Ovary (tissue), 10 donors: ENCODE data around the gene MRPL55. TPM values are rescaled to one million over a fixed set of nuclear protein-coding genes. Genes with fewer than 3 reads are reported as not detected.
A peak's percentile ranks its signal among the peaks of the same experiment; 100 is the strongest.

ENCODE experiments used
- DNase-seq, 5 donors: peaks; one replicate each; pipeline ENCODE4 v3.0.0-alpha.2; 2019 to 2020
- H3K27ac ChIP-seq, 2 donors: fragments of 200-600 bp; one replicate each; pipeline versions ENCODE4 v1.5.1 to v1.8.0; 2019 to 2022
- H3K27me3 ChIP-seq: fragments of 200-600 bp; one replicate; pipeline ENCODE4 v1.8.0; 2022
- H3K36me3 ChIP-seq: fragments of 200-600 bp; sonication (generic); one replicate; pipeline ENCODE4 v1.5.1; 2019
- H3K4me1 ChIP-seq: one replicate; pipeline ENCODE4 v1.8.1; 2013; ENCODE audit warnings: mild to moderate bottlenecking, moderate library complexity; ENCODE audit not compliant: insufficient read depth
- H3K4me3 ChIP-seq: fragments of 200-600 bp; sonication (generic); one replicate; pipeline ENCODE4 v1.5.1; 2017
- H3K9me3 ChIP-seq, 2 donors: fragments of 200-600 bp in 1 of 2; sonication (generic) in 1 of 2; one replicate each; pipeline versions ENCODE4 v1.5.1 to v1.8.1; 2013 to 2019; ENCODE audit warnings: mild to moderate bottlenecking in 1 of 2, moderate library complexity in 1 of 2
- EP300 ChIP-seq: sonication (generic); formaldehyde crosslinking; IDR thresholded peaks from one replicate; pipeline ENCODE4 v1.6.1; 2017; ENCODE audit warnings: antibody characterized with exemption
- POLR2A ChIP-seq: fragments of 450-650 bp; IDR thresholded peaks from one replicate; pipeline ENCODE4 v1.6.1; 2017; ENCODE audit warnings: antibody characterized with exemption, mild to moderate bottlenecking, moderate library complexity
- WGBS, 3 donors: extraction: QIAGEN DNeasy Blood & Tissue Kit in 1 of 3; methylation state at CpG; one replicate each; pipeline versions ENCODE4 v1.1.5 to v1.1.7; 2013 to 2017; 5-methylcytosine and 5-hydroxymethylcytosine counted together
- intact Hi-C, 4 donors: fragments of 100-400 bp; cut with DNase I; formaldehyde crosslinking; loops; one replicate each; pipeline versions ENCODE4 v1.11.0 to v1.15.1; 2022 to 2023
- long read RNA-seq, 3 donors: library from polyadenylated mRNA in 2 of 3; unstranded in 2 of 3; transcript quantifications; one replicate each; pipeline ENCODE4 v2.0.0 and lab custom pipeline, GENCODE V29; 2021 to 2026
- polyA plus RNA-seq, 2 donors: library from polyadenylated mRNA; stranded (reverse); fragments of 200-250 nt in 1 of 2; fragments of 350-450 nt in 1 of 2; fragmentation: Illumina TruSeq in 1 of 2; extraction: RNeasy Lipid Tissue Mini Kit (QIAGEN cat#74804) in 1 of 2; gene quantifications; one replicate each; pipeline ENCODE4 v1.2.3, GENCODE V29; 2013 to 2014
- total RNA-seq, 7 donors: library from RNA; depleted of rRNA in 2 of 7; stranded (reverse); fragments of >200 nt in 2 of 7; fragmentation: NEBNext Ultra II Directional in 3 of 7; extraction: Animal tissue kit (Norgen Biotek cat#: 25700) in 3 of 7; gene quantifications; one replicate each; pipeline versions ENCODE4 v1.1.0 to v1.2.4, GENCODE V29; 2016 to 2023
- TF ChIP-seq, protein P1 (sequence below), 3 donors: fragments of 450-650 bp in 2 of 3; fragments of 200-600 bp in 1 of 3; IDR thresholded peaks; one replicate each; pipeline versions ENCODE4 v1.5.1 to v1.8.0; 2016 to 2022; ENCODE audit warnings: antibody characterized with exemption in 3 of 3, mild to moderate bottlenecking in 1 of 3
- donor health status: DM: no; HTN: no; CAD: no; lungs with moderate emphysema.
- donor health status: DM: no; HTN: no; CAD: no.
- donor health status: Bipolar disorder and iron deficiency.
- donor health status: DM: yes; HTN: yes; CAD: no.
- donor health status: DM: no; HTN: no; CAD: no.
- donor health status: DM: yes; HTN: yes; CAD: no.

Gene MRPL55
- 10 to 100 TPM; 36.4 to 98.5 (median 43.3) TPM for total RNA-seq
- polyA plus RNA-seq = 10 to 100 TPM; 14.6 to 87.5 TPM
- long read RNA-seq, donor 1, transcript MRPL55-207 (4 exons, 834 nt) = minor isoform, 7 of 53 reads
- long read RNA-seq, donor 1, transcript MRPL55-225 (2 exons, 848 nt) = major isoform, 14 of 53 reads
- long read RNA-seq, donor 1, partial matches to known transcripts = 2 of 53 reads
- long read RNA-seq, donor 1, other reads (novel, unspliced or antisense) = 22 of 53 reads
- long read RNA-seq, donor 2, transcript MRPL55-201 (5 exons, 632 nt) = minor isoform, 5 of 42 reads
- long read RNA-seq, donor 2, transcript MRPL55-204 (4 exons, 661 nt) = minor isoform, 9 of 42 reads
- long read RNA-seq, donor 2, transcript MRPL55-225 (2 exons, 848 nt) = minor isoform, 6 of 42 reads
- long read RNA-seq, donor 2, transcript MRPL55-217 (4 exons, 565 nt) = major isoform, 10 of 42 reads
- long read RNA-seq, donor 2, partial matches to known transcripts = 0 of 42 reads
- long read RNA-seq, donor 2, other reads (novel, unspliced or antisense) = 0 of 42 reads
- long read RNA-seq, donor 3, transcript MRPL55-225 (2 exons, 848 nt) = minor isoform, 6 of 36 reads
- long read RNA-seq, donor 3, transcript MRPL55-204 (4 exons, 661 nt) = major isoform, 7 of 36 reads
- long read RNA-seq, donor 3, partial matches to known transcripts = 2 of 36 reads
- long read RNA-seq, donor 3, other reads (novel, unspliced or antisense) = 12 of 36 reads

DNA sequence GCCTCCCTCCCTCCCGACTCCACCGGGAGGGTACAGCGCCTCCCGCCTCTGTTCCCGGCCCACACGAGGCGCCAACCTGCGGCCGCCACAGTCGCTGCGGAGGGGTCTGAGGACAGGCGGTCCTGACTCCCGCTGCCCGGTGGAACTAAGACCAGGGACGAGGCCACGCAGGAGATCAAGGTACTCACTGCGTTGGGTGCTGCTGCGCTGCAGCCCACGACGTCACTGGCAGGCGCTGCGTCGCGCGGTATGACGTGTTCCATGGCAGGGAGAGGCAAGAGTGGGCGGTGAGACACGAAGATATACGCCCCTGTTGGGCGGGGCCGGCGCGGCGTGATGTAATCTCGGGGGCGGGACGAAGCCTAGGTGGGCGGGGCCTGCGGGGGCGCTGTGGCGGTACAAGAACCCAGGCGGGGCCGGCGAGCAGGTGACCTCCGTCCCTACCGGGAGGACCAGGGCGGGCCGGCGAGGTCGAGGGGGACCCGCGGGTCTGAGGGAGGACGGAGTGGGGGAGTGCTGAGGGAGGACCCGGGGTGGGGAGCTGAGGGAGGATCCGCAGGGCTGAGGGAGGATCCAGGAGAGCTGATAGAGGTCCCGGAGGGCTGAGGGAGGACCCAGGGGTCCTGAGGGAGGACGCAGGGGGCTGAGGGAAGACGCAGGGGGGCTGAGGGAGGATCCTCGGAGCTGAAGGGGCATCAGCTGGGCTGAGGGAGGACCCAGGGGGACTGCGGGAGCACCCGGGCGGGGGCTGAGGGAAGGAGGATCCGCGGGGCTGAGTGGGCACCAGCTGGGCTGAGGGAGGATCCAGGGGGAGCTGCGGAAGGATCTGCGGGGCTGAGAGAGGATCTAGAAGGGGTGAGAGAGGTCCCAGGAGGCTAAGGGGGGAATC is at the start of gene MRPL55:
Gene MRPL55 (minus strand): TSS at position 227 of the 889 bp plus-strand sequence. CDS start 1,039 bp downstream, outside the sequence.
- no peaks in the 10 kb centered on the region for H3K36me3 ChIP-seq
- intact Hi-C loops = loop anchor here in 1 of 4 donors (2.0 kb wide), 1 partner anchor 57 kb away; no protein-coding TSS in a partner anchor

DNA sequence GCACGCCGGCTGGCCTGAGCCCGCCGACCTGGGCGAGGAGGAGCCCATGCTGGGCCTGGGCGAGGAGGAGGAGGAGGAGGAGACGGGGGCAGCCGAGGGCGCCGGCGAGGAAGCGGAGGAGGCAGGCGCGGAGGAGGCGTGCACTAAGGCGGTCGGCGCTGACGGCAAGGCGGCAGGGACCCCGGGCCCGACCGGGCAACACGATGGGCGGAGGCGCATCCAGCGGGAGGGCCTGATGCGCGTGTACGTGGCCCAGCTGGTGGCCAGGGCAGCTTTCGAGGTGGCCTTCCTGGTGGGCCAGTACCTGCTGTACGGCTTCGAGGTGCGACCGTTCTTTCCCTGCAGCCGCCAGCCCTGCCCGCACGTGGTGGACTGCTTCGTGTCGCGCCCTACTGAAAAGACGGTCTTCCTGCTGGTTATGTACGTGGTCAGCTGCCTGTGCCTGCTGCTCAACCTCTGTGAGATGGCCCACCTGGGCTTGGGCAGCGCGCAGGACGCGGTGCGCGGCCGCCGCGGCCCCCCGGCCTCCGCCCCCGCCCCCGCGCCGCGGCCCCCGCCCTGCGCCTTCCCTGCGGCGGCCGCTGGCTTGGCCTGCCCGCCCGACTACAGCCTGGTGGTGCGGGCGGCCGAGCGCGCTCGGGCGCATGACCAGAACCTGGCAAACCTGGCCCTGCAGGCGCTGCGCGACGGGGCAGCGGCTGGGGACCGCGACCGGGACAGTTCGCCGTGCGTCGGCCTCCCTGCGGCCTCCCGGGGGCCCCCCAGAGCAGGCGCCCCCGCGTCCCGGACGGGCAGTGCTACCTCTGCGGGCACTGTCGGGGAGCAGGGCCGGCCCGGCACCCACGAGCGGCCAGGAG is 49.3 kb upstream of the MRPL55 start:
- H3K27me3 ChIP-seq = no peaks in the 10 kb centered on the region
- intact Hi-C loops = no loop called here
- H3K4me1 ChIP-seq = peaks cover 10% of the 10 kb centered on the region
- peak in 2 of 5 donors; percentile 49 to 51 for DNase-seq
- WGBS, 3 donors = 13 to 34% (median 21%) methylated on average over 73 to 98 of the region's 98 CpGs
- H3K9me3 ChIP-seq = no peaks in the 10 kb centered on the region
- H3K4me3 ChIP-seq = no peak overlapping the region
- no peaks in the 10 kb centered on the region for H3K36me3 ChIP-seq
- no peak overlapping the region for H3K27ac ChIP-seq
- no peak for TF ChIP-seq EP300
- TF ChIP-seq POLR2A = no peak
- TF ChIP-seq, protein P1, sequence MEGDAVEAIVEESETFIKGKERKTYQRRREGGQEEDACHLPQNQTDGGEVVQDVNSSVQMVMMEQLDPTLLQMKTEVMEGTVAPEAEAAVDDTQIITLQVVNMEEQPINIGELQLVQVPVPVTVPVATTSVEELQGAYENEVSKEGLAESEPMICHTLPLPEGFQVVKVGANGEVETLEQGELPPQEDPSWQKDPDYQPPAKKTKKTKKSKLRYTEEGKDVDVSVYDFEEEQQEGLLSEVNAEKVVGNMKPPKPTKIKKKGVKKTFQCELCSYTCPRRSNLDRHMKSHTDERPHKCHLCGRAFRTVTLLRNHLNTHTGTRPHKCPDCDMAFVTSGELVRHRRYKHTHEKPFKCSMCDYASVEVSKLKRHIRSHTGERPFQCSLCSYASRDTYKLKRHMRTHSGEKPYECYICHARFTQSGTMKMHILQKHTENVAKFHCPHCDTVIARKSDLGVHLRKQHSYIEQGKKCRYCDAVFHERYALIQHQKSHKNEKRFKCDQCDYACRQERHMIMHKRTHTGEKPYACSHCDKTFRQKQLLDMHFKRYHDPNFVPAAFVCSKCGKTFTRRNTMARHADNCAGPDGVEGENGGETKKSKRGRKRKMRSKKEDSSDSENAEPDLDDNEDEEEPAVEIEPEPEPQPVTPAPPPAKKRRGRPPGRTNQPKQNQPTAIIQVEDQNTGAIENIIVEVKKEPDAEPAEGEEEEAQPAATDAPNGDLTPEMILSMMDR (IDR thresholded peaks at IDR 0.05) = no peak

More for the DNA sequence above, at the start of gene MRPL55:
- peaks cover 5% of the 10 kb centered on the region for H3K4me1 ChIP-seq
- DNase-seq = peak; percentile 98 to 100 (median 99)
- TF ChIP-seq, protein P1 (IDR thresholded peaks at IDR 0.05) = peak in 1 of 3 donors; percentile 18
- peak; percentile 94 for TF ChIP-seq POLR2A
- no peak for TF ChIP-seq EP300
- 1% methylated on average over 63 to 66 of the region's 66 CpGs for whole genome bisulfite sequencing, 3 donors
- H3K4me3 ChIP-seq = peak within 1 kb of the TSS; percentile 72
- H3K9me3 ChIP-seq = no peaks in the 10 kb centered on the region
- H3K27me3 ChIP-seq = no peaks in the 10 kb centered on the region
- peak within 1 kb of the TSS; percentile 74 for H3K27ac ChIP-seq

DNA sequence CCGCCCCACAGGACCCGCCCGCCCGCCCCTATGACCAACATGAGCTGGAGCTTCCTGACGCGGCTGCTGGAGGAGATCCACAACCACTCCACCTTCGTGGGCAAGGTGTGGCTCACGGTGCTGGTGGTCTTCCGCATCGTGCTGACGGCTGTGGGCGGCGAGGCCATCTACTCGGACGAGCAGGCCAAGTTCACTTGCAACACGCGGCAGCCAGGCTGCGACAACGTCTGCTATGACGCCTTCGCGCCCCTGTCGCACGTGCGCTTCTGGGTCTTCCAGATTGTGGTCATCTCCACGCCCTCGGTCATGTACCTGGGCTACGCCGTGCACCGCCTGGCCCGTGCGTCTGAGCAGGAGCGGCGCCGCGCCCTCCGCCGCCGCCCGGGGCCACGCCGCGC is 48.6 kb upstream of the MRPL55 start:
- 50 to 64% (median 55%) methylated on average over 30 to 43 of the region's 43 CpGs for whole genome bisulfite sequencing, 3 donors
- Histone ChIP-seq H3K4me3 (no peak overlapping the region), H3K9me3 (no peaks in the 10 kb centered on the region), H3K27ac (no peak overlapping the region), H3K4me1 (peaks cover 8% of the 10 kb centered on the region), H3K27me3 (no peaks in the 10 kb centered on the region), H3K36me3 (no peaks in the 10 kb centered on the region)
- intact Hi-C loops = no loop called here
- DNase-seq = peak in 3 of 5 donors; percentile 22 to 39 (median 28)
- TF ChIP-seq EP300 = no peak
- TF ChIP-seq POLR2A = no peak
- TF ChIP-seq, protein P1 (IDR thresholded peaks at IDR 0.05) = no peak
